Right lobe of liver (tissue), 4 donors: ENCODE measurements around the gene OBP2B.

Source experiments
- CTCF ChIP-seq, 4 donors: fragments of 200-600 bp in 3 of 4; fragments of 450-650 bp in 1 of 4; IDR thresholded peaks; one replicate each; pipeline versions ENCODE4 v1.5.1 to v1.8.0; 2016 to 2022; ENCODE audit warnings: antibody characterized with exemption in 4 of 4, mild to moderate bottlenecking in 2 of 4
- POLR2A ChIP-seq: fragments of 450-650 bp; IDR thresholded peaks from one replicate; pipeline ENCODE4 v1.6.1; 2017; ENCODE audit warnings: antibody characterized with exemption, mild to moderate bottlenecking
- donor health status: DM: no; HTN: no; CAD: no.
- donor health status: DM: no; HTN: no; CAD: no.
- donor health status: DM: no; HTN: yes; CAD: no.

GRCh38 chr9:133171161-133171961, 37.7 kb downstream of the OBP2B start:
- TF ChIP-seq CTCF (IDR thresholded peaks at IDR 0.05) (no peak), POLR2A (no peak)
